GM12891 (cell line): Measurements from ENCODE around the gene STYXL1.

Source experiments
- DNase-seq: peaks from one replicate; pipeline ENCODE4 v3.0.0; 2011; ENCODE audit warnings: low spot score; ENCODE audit not compliant: insufficient read length
- FAIRE-seq: peaks from 2 replicates; lab custom pipeline; 2011; peaks lifted over from hg19 to GRCh38; lab: Jason Lieb, UNC
- PAX5 ChIP-seq: IDR thresholded peaks from 2 replicates; pipeline ENCODE4 v1.6.1; 2011; ENCODE audit warnings: low read length, moderate library complexity, mild to moderate bottlenecking; ENCODE audit not compliant: insufficient read depth, severe bottlenecking
- POLR2A ChIP-seq: IDR thresholded peaks from 2 replicates; pipeline ENCODE4 v1.6.1; 2011; ENCODE audit warnings: low read depth, low read length, control low read depth
- POLR2AphosphoS5 ChIP-seq: IDR thresholded peaks from 2 replicates; pipeline ENCODE4 v1.6.1; 2011; ENCODE audit warnings: low read depth, low read length, control low read depth
- POU2F2 ChIP-seq: IDR thresholded peaks from 2 replicates; pipeline ENCODE4 v1.6.1; 2011; ENCODE audit warnings: low read depth, mild to moderate bottlenecking, control low read depth, low read length, moderate library complexity
- SPI1 ChIP-seq: IDR thresholded peaks from 2 replicates; pipeline ENCODE4 v1.6.1; 2011; ENCODE audit warnings: low read depth, low read length, control low read depth
- TAF1 ChIP-seq: IDR thresholded peaks from 2 replicates; pipeline ENCODE4 v1.6.1; 2011; ENCODE audit warnings: low read depth, low read length, control low read depth

The STYXL1 gene

GRCh38 chr7:75981203-75981452, 66.7 kb downstream of the STYXL1 start:
- FAIRE-seq (no peak), DNase-seq (no peak)
- TF ChIP-seq POU2F2 (no peak), SPI1 (no peak), TAF1 (no peak), POLR2A (no peak), POLR2AphosphoS5 (no peak), PAX5 (no peak)

DNA sequence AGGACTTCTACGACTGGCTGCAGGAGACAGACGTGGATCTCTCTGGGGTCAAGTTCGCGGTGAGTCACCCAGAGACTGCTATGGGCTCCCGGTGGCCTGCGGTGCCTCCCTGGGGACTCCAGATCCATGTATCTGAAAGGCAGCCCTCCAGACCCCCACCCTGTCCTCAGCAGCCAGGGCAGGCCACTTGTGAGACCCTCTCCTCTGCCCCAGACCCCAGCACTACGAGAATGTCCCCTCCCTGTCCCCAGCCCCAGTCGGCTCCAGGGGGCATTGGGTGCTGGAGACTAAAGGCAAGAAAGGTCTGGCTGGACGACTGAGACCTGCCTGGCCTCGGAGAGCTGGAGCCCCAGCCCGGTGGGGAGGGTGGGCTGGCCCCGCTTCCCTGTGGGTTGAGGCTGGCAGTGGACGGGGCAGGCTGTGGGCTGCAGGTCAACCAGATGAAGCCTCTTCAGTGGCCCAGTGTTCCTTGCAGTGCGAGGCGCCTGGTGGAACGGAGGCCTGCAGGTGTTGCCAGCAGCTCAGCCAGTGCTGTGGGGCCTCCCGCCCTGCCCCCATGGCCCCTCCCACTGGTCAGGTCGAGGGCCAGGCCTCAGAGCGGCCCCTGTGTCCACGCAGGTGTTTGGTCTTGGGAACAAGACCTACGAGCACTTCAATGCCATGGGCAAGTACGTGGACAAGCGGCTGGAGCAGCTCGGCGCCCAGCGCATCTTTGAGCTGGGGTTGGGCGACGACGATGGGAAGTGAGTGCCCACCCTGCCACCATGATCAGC, 67.2 kb downstream of the STYXL1 start:
- TF ChIP-seq POLR2A (no peak), PAX5 (no peak), SPI1 (no peak), POLR2AphosphoS5 (no peak), POU2F2 (no peak), TAF1 (no peak)
- DNase-seq (no peak), FAIRE-seq (no peak)

GRCh38 chr7:75979759-75980429, 67.9 kb downstream of the STYXL1 start:
- FAIRE-seq (no peak), DNase-seq (no peak)
- TF ChIP-seq POU2F2 = no peak
- no peak for TF ChIP-seq TAF1
- TF ChIP-seq POLR2AphosphoS5 = no peak
- TF ChIP-seq POLR2A = no peak
- no peak for TF ChIP-seq PAX5
- TF ChIP-seq SPI1 = no peak

DNA sequence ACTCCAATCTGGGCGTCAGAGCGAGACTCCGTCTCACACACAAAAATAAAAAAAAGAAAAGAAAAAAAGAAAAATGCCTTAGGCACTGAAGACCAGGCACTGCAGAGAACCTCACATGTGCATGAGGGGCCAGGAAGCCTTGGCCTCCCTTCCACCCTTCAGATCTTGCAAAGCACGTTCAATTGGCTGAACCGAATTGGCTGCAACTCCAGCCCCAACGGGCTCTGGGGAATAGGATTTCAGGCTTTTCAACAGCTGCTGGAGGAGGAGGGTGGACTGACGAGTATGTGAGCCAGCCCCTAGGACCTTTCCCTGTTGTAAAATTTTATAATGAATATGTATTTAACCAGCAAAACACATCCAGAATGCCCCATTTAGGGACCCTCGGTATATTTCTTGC, 70.1 kb downstream of the STYXL1 start:
- no peak for FAIRE-seq
- no peak for DNase-seq
- TF ChIP-seq SPI1 = no peak

- TF ChIP-seq POLR2AphosphoS5 (no peak), POLR2A (no peak), TAF1 (no peak), POU2F2 (no peak), SPI1 (no peak), PAX5 (no peak)
- FAIRE-seq (no peak), DNase-seq (no peak)
Observed at GRCh38 chr7:75971961-75972763, 75.6 kb downstream of the STYXL1 start.

- TF ChIP-seq SPI1 (no peak), POLR2A (no peak), TAF1 (no peak), POU2F2 (no peak), POLR2AphosphoS5 (no peak), PAX5 (no peak)
- FAIRE-seq = no peak
- DNase-seq = no peak
Observed at GRCh38 chr7:75971309-75971960, 76.4 kb downstream of the STYXL1 start.

DNA sequence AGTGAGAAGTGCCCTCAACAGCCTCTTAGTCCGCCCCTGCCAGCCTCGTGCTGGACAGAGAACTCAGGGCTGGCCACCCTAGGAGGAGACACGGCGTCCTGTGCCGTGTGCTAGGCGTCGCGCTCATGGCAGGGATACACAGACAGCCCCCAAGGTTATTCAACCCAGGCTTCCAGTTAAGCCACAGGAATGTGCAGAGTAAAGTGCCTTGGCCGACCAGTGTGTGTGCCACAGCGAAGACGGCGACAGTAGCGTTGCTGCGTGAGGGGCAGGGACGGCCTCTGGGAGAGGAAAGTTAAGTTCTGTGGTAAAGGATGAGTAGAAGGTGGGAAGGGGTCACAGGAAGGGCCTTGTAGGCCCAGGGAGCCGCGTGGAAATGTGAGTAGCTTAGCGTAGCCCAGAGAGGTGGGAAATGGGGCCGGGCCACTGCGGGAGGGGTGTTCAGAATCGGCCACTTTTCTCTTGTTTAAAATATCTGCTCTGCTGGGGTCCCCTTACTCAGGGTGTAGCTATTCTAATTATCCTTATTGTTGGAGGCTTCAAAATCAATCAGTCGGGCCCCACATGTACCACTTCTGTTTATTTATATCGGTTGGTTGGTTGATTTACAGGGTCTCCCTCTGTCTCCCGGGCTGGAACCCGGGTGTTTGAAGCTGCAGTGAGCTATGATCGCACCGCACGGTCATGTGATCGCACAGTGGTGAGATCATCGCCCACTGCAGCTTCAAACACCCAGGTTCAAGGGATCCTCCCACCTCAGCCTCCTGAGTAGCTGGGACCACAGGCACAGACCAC, 77.9 kb downstream of the STYXL1 start:
- TF ChIP-seq SPI1 (no peak), PAX5 (no peak), TAF1 (no peak), POU2F2 (no peak), POLR2AphosphoS5 (no peak), POLR2A (no peak)
- DNase-seq = no peak
- no peak for FAIRE-seq

DNA sequence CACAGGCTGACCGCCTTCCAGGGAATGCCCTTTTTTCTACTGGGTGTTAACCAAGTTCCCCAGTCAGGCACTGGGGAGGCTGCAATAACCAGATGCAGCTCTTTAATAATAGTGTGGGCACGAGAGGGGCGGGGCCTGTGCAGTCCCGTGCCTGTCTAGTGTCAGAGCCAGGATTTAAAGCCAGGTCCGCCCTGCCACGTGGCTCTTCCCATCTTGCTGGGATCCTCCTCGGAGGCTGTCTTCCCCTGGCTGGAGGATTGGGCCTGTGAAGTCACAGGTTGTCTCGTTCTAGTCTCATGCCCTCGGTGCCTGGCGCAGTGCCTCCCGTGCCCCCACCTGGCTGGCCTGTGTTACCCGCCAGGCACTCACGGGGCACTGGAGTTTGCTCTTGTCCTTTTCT, 78.6 kb downstream of the STYXL1 start:
- no peak for TF ChIP-seq PAX5
- no peak for TF ChIP-seq POLR2AphosphoS5
- no peak for TF ChIP-seq SPI1
- TF ChIP-seq POU2F2 = no peak
- no peak for TF ChIP-seq TAF1
- DNase-seq = no peak
- no peak for FAIRE-seq

DNA sequence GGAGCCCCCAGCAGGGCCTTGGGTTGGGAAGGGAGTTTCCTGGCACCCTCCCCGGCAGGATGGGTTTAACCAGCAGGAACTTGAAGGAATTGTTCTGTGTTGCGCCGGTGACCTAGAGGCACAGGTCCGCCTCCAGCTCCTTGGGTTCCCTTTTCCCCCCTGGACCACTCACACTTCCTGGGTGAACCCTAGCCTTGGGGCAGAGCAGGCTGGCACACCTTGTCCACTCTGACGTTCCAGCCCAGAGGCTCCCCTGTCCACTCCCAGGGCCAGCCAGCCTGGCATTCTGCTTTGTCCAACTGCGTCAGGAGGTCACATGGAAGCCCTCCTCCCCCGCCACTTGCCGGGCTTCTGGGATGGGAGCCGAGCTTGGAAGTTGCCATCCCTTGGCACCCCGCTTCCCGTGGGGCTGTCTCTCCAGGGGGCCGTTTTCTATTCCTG, 79.2 kb downstream of the STYXL1 start:
- DNase-seq = no peak
- TF ChIP-seq TAF1 = no peak
- FAIRE-seq = no peak

GRCh38 chr7:75968012-75968411, 79.8 kb downstream of the STYXL1 start:
- no peak for FAIRE-seq
- DNase-seq = no peak
- TF ChIP-seq PAX5 = no peak
- no peak for TF ChIP-seq SPI1
- TF ChIP-seq POLR2A = no peak
- no peak for TF ChIP-seq POU2F2
- no peak for TF ChIP-seq POLR2AphosphoS5
- no peak for TF ChIP-seq TAF1
